GM23338 (cell line): ENCODE data around the gene ZNF236. TPM values are rescaled to one million over a fixed set of nuclear protein-coding genes. Genes with fewer than 3 reads are reported as not detected.

Experiments
- ATAC-seq: fragments of 200-7000 bp; cut with Tn5 transposase; 3 replicates; pipeline ENCODE4 v1.9.1; 2020
- DNase-seq: peaks from one replicate; pipeline ENCODE4 v3.0.0-alpha.2; 2015; ENCODE audit warnings: low spot score
- H2AFZ ChIP-seq: fragments of 200-600 bp; sonication (generic); 2 replicates; pipeline ENCODE4 v1.8.0; 2016; ENCODE audit warnings: antibody characterized with exemption, mild to moderate bottlenecking, moderate library complexity
- H3F3A ChIP-seq: fragments of 200-600 bp; sonication (generic); replicated peaks from 2 replicates; pipeline ENCODE4 v1.8.0; 2017; ENCODE audit warnings: antibody characterized with exemption, mixed run types, low read depth
- H3K27ac ChIP-seq: fragments of 200-600 bp; sonication (generic); 2 replicates; pipeline ENCODE4 v1.6.1; 2016; ENCODE audit warnings: low read depth
- H3K27me3 ChIP-seq: fragments of 200-600 bp; sonication (generic); 2 replicates; pipeline ENCODE4 v1.8.0; 2016; ENCODE audit warnings: mild to moderate bottlenecking, mixed run types, moderate library complexity; ENCODE audit not compliant: insufficient read depth
- H3K36me3 ChIP-seq: fragments of 200-600 bp; sonication (generic); 2 replicates; pipeline ENCODE4 v1.8.0; 2016; ENCODE audit warnings: mild to moderate bottlenecking; ENCODE audit not compliant: insufficient read depth
- H3K4me1 ChIP-seq: fragments of 200-600 bp; sonication (generic); 2 replicates; pipeline ENCODE4 v1.8.0; 2016; ENCODE audit warnings: mild to moderate bottlenecking, moderate library complexity; ENCODE audit not compliant: insufficient read depth
- H3K4me2 ChIP-seq: fragments of 200-600 bp; sonication (generic); 2 replicates; pipeline ENCODE4 v1.7.1; 2017; ENCODE audit warnings: mixed run types
- H3K4me3 ChIP-seq: fragments of 200-600 bp; sonication (generic); 2 replicates; pipeline ENCODE4 v1.6.1; 2016; ENCODE audit warnings: mixed run types
- H3K79me2 ChIP-seq: fragments of 200-600 bp; sonication (generic); replicated peaks from 2 replicates; pipeline ENCODE4 v1.8.0; 2017; ENCODE audit warnings: mild to moderate bottlenecking; ENCODE audit not compliant: insufficient read depth
- H3K9me2 ChIP-seq: fragments of 200-600 bp; sonication (generic); 2 replicates; pipeline ENCODE4 v1.8.0; 2017; ENCODE audit not compliant: insufficient read depth
- H4K20me1 ChIP-seq: fragments of 200-600 bp; sonication (generic); replicated peaks from 2 replicates; pipeline ENCODE4 v1.8.0; 2017; ENCODE audit warnings: mild to moderate bottlenecking; ENCODE audit not compliant: insufficient read depth
- H3K27ac Mint-ChIP-seq: 2 replicates; pipeline ENCODE4 v1.8.0; 2020; ENCODE audit warnings: inconsistent platforms, mild to moderate bottlenecking, moderate library complexity, mixed read lengths
- H3K27me3 Mint-ChIP-seq: 3 replicates; pipeline ENCODE4 v1.8.0; 2022; ENCODE audit warnings: low read depth, mild to moderate bottlenecking, moderate library complexity, mixed read lengths, inconsistent platforms; ENCODE audit not compliant: insufficient read depth, poor library complexity
- H3K36me3 Mint-ChIP-seq: 3 replicates; pipeline ENCODE4 v1.8.0; 2021; ENCODE audit warnings: low read depth, mild to moderate bottlenecking, inconsistent platforms, moderate library complexity, mixed read lengths
- H3K4me1 Mint-ChIP-seq: 3 replicates; pipeline ENCODE4 v1.8.0; 2020; ENCODE audit warnings: mild to moderate bottlenecking, inconsistent platforms, mixed read lengths
- H3K4me3 Mint-ChIP-seq: 3 replicates; pipeline ENCODE4 v1.8.0; 2021; ENCODE audit warnings: moderate library complexity, mild to moderate bottlenecking, inconsistent platforms, mixed read lengths
- H3K9me3 Mint-ChIP-seq: 3 replicates; pipeline ENCODE4 v1.8.0; 2020; ENCODE audit warnings: moderate library complexity, mild to moderate bottlenecking, inconsistent platforms, mixed read lengths
- EZH2 ChIP-seq: fragments of 200-600 bp; sonication (generic); IDR thresholded peaks from one replicate; pipeline ENCODE4 v1.8.0; 2017; ENCODE audit warnings: antibody characterized with exemption, mild to moderate bottlenecking, low read depth; ENCODE audit not compliant: unreplicated experiment
- EZH2phosphoT487 ChIP-seq: fragments of 200-600 bp; sonication (generic); IDR thresholded peaks from one replicate; pipeline ENCODE4 v1.8.1; 2018; ENCODE audit warnings: antibody characterized with exemption; ENCODE audit not compliant: unreplicated experiment
- JUNB ChIP-seq: IDR thresholded peaks from one replicate; pipeline ENCODE4 v1.6.1; 2016; ENCODE audit warnings: antibody characterized with exemption; ENCODE audit not compliant: unreplicated experiment
- NANOG ChIP-seq: IDR thresholded peaks from 2 replicates; pipeline ENCODE4 v1.6.1; 2016; ENCODE audit warnings: antibody characterized with exemption, borderline replicate concordance
- POLR2AphosphoS5 ChIP-seq: IDR thresholded peaks from 2 replicates; pipeline ENCODE4 v1.6.1; 2016; ENCODE audit warnings: antibody characterized with exemption, low read depth
- STAT1 ChIP-seq: IDR thresholded peaks from one replicate; pipeline ENCODE4 v1.6.1; 2016; ENCODE audit warnings: antibody characterized with exemption; ENCODE audit not compliant: unreplicated experiment
- ZNF114 ChIP-seq: fragments of 250-450 bp; sonication (Bioruptor Pico); IDR thresholded peaks from 2 replicates; pipeline ENCODE4 v1.5.0; 2020; ENCODE audit warnings: mild to moderate bottlenecking, moderate library complexity
- ZNF331 ChIP-seq: fragments of 250-450 bp; sonication (Bioruptor Pico); IDR thresholded peaks from 2 replicates; pipeline ENCODE4 v1.5.0; 2020; ENCODE audit warnings: low read depth, mild to moderate bottlenecking, moderate library complexity
- polyA plus RNA-seq: library from polyadenylated mRNA; unstranded; fragments of >200 nt; fragmentation: Nextera tagmentation; extraction: Ambion mirVana; gene quantifications from 2 replicates; pipeline ENCODE4 v1.2.1, GENCODE V29; 2016
- total RNA-seq: library from RNA; depleted of rRNA; stranded (reverse); fragments of >200 nt; shearing (Covaris generic); gene quantifications from 2 replicates; pipeline ENCODE4 v1.2.3, GENCODE V29; 2014
- TF ChIP-seq, protein P1 (sequence below), 2 experiments: fragments of 200-600 bp in 1 of 2; sonication (generic) in 1 of 2; conservative IDR thresholded peaks; 2 replicates each; pipeline versions ENCODE4 v1.5.1 to v1.6.1; 2016 to 2017; ENCODE audit warnings: antibody characterized with exemption in 2 of 2, low read depth in 2 of 2, mild to moderate bottlenecking in 2 of 2, moderate library complexity in 1 of 2
- TF ChIP-seq, protein P2 (sequence below): IDR thresholded peaks from 2 replicates; pipeline ENCODE4 v1.6.1; 2016; ENCODE audit warnings: antibody characterized with exemption
- TF ChIP-seq, protein P3 (sequence below): fragments of 250-450 bp; sonication (Bioruptor Pico); IDR thresholded peaks from 2 replicates; pipeline ENCODE4 v1.5.0; 2020; ENCODE audit warnings: mild to moderate bottlenecking, moderate library complexity

ZNF236 gene
- total and polyA plus RNA-seq, 2 experiments from 2014 or later, result 8.9 to 16.3 TPM

DNA sequence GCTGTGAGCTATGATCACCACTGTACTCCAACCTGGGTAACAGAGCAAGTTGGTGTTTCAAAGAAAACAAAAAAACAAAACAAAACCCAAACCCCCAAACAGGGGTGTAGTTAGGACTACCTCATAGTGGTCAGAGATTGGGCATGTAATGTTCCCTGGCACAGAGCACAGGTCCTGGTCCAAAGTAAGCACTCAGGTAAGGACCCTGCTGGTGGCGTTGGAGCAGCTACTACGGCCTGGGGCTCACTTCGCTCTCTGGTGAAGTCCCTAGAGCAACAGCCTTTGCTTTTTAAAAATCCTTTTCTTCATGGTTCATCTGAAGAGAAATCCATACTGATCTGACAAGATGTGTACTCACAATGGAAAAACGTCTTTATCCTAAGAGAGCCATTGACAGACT is 130.4 kb downstream of the ZNF236 start:
- Histone ChIP-seq H3K79me2 (no peaks in the 10 kb centered on the region), H3K4me3 (no peak overlapping the region), H3K4me2 (no peak overlapping the region), H3K27ac (no peak overlapping the region), H4K20me1 (no peaks in the 10 kb centered on the region; the same call in 1 of the 2 replicates), H2AFZ (no peak overlapping the region), H3K9me2 (no peaks in the 10 kb centered on the region), H3K4me1 (no peaks in the 10 kb centered on the region), H3F3A (no peaks in the 10 kb centered on the region), H3K27me3 (no peaks in the 10 kb centered on the region), H3K36me3 (no peaks in the 10 kb centered on the region)
- H3K27me3 Mint-ChIP-seq, result peaks cover 2% of the 10 kb centered on the region
- H3K9me3 Mint-ChIP-seq, result no peaks in the 10 kb centered on the region
- peaks cover 8% of the 10 kb centered on the region; the same call in 1 of the 3 replicates for H3K4me1 Mint-ChIP-seq
- no peak overlapping the region for H3K27ac Mint-ChIP-seq
- peak; percentile 21; the same call in 1 of the 3 replicates for ATAC-seq
- TF ChIP-seq JUNB (no peak), NANOG (no peak)
- TF ChIP-seq, protein P1, sequence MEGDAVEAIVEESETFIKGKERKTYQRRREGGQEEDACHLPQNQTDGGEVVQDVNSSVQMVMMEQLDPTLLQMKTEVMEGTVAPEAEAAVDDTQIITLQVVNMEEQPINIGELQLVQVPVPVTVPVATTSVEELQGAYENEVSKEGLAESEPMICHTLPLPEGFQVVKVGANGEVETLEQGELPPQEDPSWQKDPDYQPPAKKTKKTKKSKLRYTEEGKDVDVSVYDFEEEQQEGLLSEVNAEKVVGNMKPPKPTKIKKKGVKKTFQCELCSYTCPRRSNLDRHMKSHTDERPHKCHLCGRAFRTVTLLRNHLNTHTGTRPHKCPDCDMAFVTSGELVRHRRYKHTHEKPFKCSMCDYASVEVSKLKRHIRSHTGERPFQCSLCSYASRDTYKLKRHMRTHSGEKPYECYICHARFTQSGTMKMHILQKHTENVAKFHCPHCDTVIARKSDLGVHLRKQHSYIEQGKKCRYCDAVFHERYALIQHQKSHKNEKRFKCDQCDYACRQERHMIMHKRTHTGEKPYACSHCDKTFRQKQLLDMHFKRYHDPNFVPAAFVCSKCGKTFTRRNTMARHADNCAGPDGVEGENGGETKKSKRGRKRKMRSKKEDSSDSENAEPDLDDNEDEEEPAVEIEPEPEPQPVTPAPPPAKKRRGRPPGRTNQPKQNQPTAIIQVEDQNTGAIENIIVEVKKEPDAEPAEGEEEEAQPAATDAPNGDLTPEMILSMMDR (conservative IDR thresholded peaks at IDR 0.05; ENCODE audit: low read depth in 2 of 2), result no peak
- H3K4me3 Mint-ChIP-seq, result no peak overlapping the region
- DNase-seq, result no peak
- peaks cover 28% of the 10 kb centered on the region for H3K36me3 Mint-ChIP-seq

DNA sequence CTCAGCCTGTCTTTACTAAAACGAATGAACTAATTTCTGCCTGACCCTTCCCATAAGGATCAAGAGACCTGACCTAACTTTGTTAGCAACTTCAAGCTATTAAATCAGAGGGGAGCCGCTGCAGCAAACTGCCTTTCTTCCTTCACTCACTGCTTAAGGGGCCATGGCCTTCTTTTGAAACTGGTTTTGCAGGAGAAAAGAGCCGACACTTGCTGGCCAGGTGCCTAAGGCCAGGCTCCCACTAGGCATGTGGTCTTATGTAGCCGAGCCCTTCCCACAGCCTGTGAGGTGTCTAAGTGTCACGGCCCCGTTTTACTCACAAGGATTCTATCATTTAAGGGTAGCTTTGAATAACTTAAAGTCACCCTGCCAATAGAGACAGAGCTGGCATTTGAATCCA is 130.8 kb downstream of the ZNF236 start:
- no peaks in the 10 kb centered on the region; the same call in 1 of the 2 replicates for H4K20me1 ChIP-seq
- no peaks in the 10 kb centered on the region for H3F3A ChIP-seq
- no peaks in the 10 kb centered on the region for H3K36me3 ChIP-seq
- H2AFZ ChIP-seq, result no peak overlapping the region
- no peak overlapping the region for H3K4me3 ChIP-seq
- DNase-seq (no peak), ATAC-seq (peak; percentile 58)
- peaks cover 10% of the 10 kb centered on the region; the same call in 1 of the 3 replicates for H3K4me1 Mint-ChIP-seq
- H3K36me3 Mint-ChIP-seq, result peaks cover 26% of the 10 kb centered on the region
- no peaks in the 10 kb centered on the region for H3K27me3 ChIP-seq
- H3K9me3 Mint-ChIP-seq, result no peaks in the 10 kb centered on the region
- H3K4me1 ChIP-seq, result no peaks in the 10 kb centered on the region
- no peak overlapping the region for H3K27ac ChIP-seq
- peaks cover 2% of the 10 kb centered on the region for H3K27me3 Mint-ChIP-seq
- no peak overlapping the region for H3K27ac Mint-ChIP-seq
- no peak overlapping the region for H3K4me2 ChIP-seq
- H3K9me2 ChIP-seq, result no peaks in the 10 kb centered on the region
- H3K4me3 Mint-ChIP-seq, result no peak overlapping the region
- no peaks in the 10 kb centered on the region for H3K79me2 ChIP-seq
- no peak for TF ChIP-seq JUNB
- no peak for TF ChIP-seq NANOG
- TF ChIP-seq POLR2AphosphoS5, result no peak
- TF ChIP-seq, protein P2, sequence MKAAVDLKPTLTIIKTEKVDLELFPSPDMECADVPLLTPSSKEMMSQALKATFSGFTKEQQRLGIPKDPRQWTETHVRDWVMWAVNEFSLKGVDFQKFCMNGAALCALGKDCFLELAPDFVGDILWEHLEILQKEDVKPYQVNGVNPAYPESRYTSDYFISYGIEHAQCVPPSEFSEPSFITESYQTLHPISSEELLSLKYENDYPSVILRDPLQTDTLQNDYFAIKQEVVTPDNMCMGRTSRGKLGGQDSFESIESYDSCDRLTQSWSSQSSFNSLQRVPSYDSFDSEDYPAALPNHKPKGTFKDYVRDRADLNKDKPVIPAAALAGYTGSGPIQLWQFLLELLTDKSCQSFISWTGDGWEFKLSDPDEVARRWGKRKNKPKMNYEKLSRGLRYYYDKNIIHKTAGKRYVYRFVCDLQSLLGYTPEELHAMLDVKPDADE, result no peak
- TF ChIP-seq ZNF331 (CRISPR knock-in tag), result no peak
- TF ChIP-seq EZH2, result no peak
- no peak for TF ChIP-seq ZNF114 (CRISPR knock-in tag)
- TF ChIP-seq, protein P1 (conservative IDR thresholded peaks at IDR 0.05; ENCODE audit: low read depth in 2 of 2), result no peak
- no peak for TF ChIP-seq EZH2phosphoT487
- no peak for TF ChIP-seq STAT1
- TF ChIP-seq, protein P3, sequence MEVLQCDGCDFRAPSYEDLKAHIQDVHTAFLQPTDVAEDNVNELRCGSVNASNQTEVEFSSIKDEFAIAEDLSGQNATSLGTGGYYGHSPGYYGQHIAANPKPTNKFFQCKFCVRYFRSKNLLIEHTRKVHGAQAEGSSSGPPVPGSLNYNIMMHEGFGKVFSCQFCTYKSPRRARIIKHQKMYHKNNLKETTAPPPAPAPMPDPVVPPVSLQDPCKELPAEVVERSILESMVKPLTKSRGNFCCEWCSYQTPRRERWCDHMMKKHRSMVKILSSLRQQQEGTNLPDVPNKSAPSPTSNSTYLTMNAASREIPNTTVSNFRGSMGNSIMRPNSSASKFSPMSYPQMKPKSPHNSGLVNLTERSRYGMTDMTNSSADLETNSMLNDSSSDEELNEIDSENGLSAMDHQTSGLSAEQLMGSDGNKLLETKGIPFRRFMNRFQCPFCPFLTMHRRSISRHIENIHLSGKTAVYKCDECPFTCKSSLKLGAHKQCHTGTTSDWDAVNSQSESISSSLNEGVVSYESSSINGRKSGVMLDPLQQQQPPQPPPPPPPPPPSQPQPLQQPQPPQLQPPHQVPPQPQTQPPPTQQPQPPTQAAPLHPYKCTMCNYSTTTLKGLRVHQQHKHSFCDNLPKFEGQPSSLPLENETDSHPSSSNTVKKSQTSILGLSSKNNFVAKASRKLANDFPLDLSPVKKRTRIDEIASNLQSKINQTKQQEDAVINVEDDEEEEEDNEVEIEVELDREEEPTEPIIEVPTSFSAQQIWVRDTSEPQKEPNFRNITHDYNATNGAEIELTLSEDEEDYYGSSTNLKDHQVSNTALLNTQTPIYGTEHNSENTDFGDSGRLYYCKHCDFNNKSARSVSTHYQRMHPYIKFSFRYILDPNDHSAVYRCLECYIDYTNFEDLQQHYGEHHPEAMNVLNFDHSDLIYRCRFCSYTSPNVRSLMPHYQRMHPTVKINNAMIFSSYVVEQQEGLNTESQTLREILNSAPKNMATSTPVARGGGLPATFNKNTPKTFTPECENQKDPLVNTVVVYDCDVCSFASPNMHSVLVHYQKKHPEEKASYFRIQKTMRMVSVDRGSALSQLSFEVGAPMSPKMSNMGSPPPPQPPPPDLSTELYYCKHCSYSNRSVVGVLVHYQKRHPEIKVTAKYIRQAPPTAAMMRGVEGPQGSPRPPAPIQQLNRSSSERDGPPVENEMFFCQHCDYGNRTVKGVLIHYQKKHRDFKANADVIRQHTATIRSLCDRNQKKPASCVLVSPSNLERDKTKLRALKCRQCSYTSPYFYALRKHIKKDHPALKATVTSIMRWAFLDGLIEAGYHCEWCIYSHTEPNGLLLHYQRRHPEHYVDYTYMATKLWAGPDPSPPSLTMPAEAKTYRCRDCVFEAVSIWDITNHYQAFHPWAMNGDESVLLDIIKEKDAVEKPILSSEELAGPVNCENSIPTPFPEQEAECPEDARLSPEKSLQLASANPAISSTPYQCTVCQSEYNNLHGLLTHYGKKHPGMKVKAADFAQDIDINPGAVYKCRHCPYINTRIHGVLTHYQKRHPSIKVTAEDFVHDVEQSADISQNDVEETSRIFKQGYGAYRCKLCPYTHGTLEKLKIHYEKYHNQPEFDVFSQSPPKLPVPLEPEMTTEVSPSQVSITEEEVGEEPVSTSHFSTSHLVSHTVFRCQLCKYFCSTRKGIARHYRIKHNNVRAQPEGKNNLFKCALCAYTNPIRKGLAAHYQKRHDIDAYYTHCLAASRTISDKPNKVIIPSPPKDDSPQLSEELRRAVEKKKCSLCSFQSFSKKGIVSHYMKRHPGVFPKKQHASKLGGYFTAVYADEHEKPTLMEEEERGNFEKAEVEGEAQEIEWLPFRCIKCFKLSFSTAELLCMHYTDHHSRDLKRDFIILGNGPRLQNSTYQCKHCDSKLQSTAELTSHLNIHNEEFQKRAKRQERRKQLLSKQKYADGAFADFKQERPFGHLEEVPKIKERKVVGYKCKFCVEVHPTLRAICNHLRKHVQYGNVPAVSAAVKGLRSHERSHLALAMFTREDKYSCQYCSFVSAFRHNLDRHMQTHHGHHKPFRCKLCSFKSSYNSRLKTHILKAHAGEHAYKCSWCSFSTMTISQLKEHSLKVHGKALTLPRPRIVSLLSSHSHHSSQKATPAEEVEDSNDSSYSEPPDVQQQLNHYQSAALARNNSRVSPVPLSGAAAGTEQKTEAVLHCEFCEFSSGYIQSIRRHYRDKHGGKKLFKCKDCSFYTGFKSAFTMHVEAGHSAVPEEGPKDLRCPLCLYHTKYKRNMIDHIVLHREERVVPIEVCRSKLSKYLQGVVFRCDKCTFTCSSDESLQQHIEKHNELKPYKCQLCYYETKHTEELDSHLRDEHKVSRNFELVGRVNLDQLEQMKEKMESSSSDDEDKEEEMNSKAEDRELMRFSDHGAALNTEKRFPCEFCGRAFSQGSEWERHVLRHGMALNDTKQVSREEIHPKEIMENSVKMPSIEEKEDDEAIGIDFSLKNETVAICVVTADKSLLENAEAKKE (CRISPR knock-in tag), result no peak
